SK-N-DZ (cell line): ENCODE results near the gene CST6.
"Not testable (repeated sequence)": the region's sequence is repeated elsewhere in the genome, so short reads cannot be mapped to it uniquely, and the experiment has no call there.

Experiments
- DNase-seq: peaks from one replicate; pipeline ENCODE4 v3.0.0-alpha.2; 2015; ENCODE audit warnings: low spot score

The CST6 gene

DNA sequence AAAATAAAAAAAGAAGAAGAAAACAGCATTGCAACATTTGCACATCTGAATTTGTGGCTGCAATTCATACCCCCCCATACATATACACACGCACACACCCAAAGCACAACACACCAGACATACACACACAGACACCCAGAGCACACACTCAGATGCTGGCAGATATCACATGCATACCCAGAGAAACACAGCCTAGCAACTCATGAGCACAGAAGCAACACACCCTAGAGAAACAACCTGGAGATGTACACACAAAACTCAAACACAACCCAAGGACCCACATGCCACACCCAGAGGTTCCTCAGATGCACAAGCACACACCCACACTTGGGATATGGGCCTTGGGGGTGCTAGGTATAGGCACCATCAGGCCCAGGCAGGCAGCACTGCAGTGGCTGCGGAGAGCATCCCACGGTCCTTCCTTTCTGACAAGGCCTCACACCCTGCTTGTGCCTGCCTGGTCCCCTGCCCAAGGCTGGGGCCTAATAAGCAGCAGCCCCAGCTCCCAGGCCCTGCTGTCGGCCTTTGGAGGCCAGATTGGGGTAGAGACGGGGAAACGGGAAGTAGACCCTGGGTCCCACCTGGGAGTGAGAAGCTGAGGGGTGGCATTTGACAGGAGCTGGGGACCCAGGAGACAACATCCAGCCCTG lies 3.1 kb downstream of the CST6 start:
- no peak for DNase-seq

DNA sequence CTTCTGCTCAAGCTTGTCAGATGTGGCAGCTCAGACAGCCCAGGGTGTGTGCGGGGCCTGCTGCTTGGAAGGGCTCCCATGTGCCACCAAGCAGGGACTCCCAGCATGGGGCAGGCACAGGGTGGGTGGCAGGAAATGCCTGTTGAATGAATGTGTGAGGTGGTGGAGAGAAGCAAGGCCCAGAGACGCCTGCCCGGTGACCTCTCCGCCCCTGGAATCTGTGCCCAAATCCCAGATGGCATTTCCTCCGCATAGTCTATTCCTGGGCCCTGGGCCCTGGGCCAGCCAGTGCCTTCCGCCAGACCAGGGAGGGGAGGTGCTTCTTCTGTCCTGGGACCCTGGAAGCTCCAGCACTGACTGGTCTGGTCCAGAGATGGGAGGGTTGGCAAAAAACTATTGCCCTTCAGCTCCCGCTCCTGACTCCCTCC lies 3.7 kb downstream of the CST6 start:
- DNase-seq: no peak

DNA sequence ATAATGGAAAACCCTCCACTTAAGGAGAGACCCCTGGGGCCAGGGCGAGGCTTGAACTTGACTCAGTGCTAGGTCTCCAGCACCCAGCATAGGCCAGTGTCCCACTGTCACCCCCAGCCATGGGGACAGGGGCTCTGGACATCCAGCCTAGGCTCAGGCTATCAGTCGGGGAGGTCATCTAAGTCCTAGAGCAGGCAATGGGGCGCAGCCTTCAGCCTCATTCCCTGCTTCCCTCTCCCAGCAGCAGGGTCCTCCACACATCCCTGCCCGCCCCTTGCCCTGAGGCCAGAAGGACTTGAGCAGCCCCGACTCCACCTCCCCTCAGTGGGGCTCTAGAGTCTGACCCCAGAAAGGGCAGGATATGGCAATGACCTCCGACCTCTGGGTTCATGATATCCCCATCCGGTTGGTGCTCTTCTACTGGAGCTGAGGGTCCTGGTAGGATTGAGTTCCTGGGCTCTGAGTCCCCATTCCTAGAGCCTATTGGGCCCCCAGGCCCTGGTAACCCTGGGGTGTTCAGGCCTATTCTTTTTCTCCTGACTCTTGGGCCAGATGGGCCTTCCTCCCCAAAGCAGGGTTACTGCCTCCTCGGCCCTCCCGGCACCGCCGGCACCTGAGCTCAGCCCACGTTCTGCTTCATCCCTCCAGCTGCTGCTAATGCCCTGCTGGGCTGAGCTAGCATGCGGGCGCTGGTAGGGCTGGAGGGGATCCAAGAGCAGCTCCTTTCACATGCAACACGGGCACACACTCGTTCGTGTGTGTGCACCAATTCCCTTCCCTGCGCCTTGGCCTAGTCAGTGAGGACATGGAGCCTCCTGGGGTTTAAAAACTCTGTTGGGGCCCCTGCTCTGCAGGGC lies 4.4 kb downstream of the CST6 start:
- no peak for DNase-seq

DNA sequence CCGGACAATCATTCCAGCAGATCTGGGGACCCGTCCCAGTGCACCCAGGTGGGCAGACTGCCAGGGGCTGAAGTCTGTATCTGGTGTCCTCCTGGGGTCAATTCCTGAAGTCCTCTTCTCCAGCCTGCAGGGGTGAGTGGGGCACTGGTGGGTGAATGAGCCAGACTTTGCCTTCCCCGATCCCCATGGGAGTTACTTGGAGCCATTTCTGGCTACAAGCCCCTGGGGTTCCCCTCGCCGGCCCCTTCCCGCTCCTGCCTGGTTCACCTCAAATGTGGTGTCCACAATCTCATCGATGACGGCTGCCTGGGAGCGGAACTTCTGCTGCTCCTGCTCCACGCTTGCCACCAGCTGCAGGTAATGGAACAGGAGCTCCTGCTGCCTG lies 5.0 kb downstream of the CST6 start:
- DNase-seq: no peak

DNA sequence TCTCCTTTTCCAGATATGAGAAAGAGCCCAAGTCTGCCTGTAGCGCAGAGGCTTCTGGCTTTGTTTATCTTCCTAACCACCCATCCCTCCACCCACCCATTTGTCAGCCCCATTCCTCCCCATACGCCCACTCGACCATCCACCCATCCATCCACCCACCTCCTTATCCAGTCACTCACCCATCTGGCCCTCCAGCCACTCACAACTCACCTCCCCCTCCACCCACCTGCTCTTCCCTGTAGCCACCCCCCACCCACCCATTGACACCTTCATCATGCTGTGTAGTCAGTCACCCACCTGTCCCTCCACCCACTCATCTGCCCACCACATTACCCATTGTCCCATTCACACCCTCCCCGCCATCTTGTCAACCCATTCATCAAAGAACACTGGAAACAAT lies 5.5 kb downstream of the CST6 start:
- DNase-seq: no peak

DNA sequence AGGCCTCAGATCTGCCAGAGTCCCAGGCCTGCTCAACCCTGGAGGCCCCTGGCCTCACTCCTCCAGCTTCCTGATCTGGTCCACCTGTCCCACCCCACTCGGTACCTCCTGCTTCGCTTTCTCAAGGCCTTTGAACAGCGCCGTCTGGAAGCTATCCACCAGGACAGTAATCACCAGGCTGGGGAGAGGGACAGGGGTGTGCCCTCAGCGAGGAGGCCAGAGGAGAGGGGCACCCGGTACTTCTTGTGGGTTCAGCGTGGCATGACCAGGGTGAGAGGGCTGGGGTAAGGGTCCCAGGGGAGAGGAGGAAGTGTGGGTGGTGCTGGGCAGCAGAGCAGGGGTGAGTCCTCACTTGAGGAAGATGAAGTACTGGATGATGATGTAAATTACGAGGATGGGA lies 8.4 kb downstream of the CST6 start:
- DNase-seq: no peak

DNA sequence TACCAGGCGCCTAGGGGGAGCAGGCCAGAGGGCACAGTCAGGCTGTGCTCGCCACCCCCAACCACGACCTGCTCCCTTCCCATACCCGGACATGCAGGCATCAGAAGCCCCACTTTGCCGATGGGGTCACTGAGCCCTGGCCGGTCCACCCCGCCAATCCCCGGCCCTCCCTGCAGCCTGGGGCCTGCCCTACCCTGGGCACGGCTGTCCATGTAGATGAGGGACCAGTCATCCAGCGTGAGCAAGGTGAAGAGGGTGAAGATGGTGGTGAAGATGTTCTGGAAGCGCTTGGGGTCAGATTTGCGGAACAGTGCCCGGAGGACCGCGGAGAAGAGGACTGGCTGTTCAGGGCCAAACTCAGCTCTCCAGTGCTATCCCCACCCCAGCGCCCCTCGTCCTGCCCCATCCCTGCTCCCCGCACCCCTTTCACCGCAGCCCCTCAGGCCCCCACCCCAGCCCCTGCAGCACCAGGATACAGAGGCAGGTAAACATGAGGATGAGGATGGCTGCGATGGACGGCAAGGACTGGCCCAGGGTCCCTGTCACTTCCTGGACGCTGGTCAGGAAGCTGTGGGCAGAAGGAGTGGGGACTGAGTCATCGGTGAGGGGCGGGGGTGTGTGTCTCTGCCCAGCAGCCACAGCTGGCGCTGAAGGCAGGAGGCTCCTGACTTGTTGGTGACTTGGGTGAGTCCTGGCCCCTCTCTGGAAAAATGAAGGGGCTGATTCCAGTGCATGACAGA lies 9.0 kb downstream of the CST6 start:
- DNase-seq: no peak

DNA sequence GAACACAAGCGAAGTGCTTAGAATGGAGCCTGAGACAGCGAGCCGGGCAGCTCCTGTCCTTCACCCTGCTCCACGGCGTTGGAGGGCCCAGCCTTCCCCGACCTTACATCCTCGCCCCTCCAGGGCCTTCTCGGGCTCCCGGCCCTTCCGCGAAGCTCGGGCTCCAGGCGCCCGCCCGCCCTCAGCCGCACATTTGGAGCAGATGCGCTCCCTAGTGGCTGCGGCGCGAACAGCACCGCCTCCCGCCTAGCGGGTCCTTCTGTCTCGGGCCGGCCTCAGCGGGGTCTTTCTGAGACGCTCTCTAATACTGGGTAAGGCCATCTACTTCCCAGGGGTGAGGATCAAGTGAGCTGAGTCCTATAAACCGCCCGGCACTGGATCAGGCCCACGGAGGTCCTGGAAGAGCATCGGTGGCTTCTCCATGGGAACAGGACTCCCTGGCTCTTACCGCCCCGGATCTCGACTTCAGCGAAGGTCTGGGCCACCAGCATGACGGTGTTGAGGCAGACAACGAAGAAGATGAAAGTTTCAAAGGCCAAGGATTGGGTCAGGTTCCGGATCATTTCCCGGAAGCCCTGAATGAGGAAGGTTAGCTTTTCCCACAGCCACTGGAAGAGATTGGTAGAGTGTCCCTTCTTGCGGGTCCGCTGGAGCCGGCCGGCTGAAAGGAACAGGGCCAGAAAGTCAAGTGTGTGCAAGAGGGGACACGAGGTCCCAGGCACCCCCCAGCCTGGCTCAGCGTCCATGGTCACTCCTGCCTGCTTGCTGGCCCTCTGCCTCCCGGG lies 10.8 kb downstream of the CST6 start:
- DNase-seq: peak; percentile 76

DNA sequence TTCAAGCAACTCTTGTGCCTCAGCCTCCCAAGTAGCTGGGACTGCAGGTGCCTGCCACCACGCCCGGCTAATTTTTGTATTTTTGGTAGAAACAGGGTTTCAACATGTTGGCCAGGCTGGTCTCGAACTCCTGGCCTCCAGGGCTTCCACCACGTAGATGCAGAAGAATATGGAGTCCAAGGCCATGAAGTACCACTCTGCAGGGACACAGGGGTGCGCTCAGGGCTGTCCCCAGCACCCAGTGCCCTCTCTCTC lies 11.3 kb downstream of the CST6 start:
- not testable (repeated sequence) for DNase-seq

DNA sequence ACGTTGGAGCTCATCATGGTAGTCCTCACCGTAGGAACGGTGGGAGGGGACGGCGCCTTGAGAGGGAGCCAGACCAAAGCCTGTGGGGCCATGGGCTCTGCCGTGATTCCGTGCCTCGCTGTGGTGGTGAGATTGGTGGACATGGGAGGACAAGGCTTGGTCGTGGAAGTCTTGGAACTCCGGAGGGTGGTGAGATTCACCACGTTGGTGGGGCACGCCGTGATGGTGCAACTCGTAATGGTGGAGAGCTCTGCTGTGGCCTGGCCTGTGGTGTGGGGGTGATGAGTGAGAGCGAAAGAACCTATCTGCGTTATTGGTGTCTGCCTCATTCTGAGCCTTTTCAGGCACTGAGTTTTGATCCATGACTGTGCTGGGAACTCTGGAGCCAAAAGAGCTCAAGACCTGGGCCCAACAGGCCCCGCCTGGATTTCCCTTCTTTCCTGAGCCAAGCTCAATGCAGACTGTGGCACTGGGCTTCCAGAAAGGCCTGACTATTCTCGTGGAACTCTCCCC lies 14.3 kb downstream of the CST6 start, which contains the start of gene CATSPER1:
TSS of gene CATSPER1 (minus strand) at position 463 of the 513 bp plus-strand sequence. CDS start at position 363, 100 bp downstream.
- DNase-seq: no peak

DNA sequence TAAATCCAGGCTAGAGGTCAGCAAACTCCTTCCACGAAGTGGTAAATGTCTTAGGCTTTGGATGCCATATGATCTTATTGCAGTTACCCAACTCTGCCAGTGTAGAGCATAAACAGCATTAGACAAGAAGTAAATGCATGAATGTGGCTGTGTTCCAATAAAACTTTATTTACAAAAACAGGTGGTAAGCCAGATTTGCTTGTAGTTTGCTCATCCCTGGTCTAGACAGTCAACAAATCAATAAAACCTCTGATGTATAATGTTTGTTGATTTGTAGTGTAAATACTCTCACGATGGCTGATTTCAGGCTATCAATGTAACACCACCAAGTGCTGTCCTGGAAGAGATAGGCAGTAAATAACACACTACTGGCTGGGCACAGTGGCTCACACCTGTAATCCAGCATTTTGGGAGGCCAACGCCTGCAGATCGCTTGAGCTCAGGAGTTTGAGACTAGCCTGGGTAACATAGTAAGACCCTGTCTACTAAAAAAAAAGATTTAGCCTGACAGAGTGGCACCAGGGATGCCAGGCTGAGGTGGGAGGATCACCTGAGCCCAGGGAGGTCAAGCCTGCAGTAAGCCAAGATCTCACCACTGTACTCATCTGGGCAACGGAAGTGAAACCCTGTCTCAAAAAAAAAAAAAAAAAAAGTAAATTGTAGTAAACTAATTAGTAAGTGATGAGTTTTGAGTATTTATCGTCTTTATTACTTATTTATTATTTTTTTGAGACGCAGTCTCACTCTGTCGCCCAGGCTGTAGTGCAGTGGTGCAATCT lies 21.3 kb downstream of the CST6 start:
- DNase-seq: no peak

DNA sequence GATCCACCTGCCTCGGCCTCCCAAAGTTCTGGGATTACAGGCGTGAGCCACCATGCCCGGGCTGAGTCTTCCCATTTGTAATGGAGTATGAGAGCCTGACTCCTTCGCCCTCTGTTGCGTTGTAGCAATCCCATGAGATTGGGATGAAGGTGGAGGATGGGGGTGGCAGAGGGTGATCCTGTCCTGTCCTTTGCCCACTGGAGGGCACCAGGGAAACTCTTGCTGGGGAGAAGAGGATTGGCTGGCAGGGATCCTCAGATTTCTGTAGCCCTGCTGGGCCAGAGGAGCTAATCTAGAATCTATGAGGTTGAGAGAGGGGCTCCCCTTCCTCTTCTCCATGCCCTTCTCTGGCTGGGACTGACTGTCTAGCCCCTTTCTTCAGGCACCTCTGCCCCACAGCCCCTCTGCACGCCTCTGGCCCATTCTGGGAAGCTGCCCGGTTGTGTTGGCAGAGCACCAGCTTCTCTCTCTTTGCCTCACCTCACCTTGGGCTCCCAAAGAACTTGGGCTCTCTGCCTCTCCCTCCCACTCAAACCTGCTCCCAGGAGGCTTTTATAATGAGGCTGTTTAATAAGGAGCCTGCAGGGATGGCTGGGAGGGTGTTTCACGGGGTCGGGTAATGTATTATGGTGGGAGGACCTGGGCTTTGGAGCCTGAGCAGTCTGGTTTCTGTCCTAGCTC lies 24.0 kb downstream of the CST6 start:
- no peak for DNase-seq

DNA sequence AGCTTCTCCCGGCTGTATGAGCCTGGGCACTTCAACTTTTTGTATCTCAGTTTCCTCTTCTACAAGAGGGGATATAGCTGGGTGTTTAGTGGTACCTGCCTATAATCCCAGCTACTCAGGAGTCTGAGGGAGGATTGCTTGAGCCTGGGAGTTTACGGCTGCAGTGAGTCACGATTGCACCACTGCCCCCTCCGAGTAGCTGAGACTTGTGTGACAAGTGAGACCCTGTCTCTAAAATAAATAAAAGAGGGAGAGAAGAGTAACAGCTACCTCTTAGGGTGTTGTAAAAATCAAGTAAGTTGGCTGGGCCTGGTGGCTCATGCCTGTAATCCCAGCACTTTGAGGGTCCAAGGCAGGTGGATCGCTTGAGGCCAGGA lies 24.5 kb downstream of the CST6 start:
- no peak for DNase-seq

DNA sequence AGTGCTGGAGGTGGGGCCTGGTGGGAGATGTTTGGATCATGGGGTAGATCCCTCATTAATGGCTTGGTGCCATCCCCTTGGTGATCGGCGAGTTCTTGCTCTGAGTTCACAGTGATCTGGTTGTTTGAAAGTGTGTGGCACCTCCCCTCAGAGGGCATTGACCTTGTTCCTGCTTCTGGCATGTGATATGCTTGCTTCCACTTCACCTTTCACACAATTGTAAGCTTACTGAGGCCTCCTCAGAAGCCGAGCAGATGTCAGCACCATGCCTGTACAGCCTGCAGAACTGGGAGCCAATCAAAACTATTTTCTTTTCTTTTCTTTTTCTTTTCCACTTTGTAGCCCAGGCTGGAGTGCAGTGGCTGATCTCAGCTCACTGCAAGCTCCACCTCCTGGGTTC lies 25.5 kb downstream of the CST6 start:
- DNase-seq: no peak

DNA sequence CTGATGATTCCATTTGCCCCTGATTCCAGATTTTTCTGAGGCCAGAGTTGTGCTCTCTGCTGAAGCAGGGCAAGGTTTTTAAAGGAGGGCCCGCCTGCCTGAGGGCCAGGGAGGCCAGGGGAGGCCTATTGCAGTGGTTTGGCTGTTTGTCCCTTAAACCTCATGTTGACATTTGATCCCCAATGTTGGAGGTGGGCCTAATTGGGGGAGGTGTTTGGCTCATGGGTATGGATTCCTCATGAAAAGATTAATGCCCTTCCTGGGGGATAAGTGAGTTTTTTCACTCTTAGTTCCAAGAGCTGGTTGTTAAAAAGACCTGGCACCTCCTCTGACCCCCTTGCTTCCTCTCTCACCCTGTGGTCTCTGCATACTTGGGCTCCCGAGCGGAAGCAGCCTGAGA lies 28.0 kb downstream of the CST6 start:
- no peak for DNase-seq

DNA sequence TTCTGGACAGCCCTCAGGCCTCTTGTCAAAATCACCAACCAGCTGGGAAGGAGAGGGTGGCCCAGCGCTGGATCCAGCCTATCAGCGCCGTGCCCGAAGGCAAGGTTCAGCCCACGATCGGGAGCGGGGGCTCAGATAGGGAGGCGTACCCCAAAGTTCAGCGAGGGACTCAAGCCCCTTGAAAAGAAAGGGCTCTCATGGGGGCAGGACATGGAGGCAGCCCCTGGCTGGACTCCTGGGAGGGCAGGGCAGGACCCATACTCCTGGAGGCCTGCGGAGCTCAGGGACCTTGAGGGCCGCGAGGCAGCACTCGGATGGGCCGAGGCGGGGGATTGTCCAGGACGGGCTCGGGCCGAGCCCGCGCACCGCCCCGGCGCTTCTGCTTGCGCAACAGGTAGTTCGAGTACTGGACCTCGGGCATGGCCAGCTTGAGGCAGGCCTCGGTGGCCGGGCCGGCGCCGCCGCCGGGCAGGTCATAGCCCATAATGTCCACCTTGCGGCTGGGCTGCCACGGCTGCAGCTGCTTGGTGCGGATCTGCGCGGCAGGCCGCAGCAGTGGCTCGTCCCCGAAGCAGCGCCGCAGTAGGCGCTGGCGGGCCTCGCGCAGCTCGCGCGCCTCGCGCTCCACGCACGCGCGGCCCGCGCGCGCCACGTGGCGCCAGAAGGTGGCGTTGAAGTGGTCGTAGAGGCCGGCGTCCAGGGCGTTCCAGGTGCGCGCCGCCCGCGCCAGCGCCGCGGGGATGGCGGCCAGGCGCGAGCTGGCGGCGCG lies 30.6 kb downstream of the CST6 start:
- DNase-seq: no peak

DNA sequence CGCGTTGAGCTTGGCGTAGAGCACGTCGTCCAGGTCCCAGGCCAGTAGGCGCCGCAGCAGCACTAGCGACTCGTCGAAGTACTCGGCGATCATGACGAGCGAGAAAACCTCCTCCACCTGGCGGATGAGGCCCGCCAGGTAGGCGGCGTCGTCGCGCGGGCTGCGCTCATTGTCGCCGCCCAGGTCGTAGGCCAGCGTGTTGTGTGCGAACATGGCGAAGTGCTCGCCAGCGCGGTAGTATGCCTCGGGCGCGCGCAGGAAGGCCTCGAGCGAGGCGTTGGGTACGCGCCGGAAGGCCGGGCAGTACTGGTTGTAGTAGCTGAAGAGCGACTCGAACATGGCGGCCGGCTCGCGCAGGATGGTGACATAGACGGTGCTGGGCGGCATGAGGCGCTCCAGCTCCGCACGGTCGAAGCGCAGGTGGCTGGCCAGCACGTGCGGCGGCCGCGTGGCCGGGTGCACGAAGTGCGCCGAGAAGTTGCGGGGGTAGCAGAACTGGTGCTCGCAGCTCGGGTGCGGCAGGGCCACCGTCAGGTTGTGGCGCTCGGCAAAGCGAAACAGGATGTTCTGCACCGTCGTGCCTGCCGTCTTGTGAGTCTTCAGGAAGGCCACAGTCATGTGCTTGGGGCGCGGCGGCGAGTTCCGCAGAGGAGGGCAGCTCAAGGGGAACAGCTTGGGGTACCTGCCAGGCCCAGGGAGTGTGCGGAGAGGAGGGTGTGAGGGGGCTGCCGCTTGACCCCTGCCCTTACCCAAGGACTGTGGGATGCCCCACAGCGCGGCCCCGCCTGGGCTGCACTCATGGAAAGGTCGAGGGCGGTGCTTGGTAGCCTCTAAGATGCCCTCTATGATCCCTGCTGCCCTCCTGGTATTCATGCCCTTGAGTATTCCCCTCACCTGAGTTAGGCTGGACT lies 31.4 kb downstream of the CST6 start:
- no peak for DNase-seq

DNA sequence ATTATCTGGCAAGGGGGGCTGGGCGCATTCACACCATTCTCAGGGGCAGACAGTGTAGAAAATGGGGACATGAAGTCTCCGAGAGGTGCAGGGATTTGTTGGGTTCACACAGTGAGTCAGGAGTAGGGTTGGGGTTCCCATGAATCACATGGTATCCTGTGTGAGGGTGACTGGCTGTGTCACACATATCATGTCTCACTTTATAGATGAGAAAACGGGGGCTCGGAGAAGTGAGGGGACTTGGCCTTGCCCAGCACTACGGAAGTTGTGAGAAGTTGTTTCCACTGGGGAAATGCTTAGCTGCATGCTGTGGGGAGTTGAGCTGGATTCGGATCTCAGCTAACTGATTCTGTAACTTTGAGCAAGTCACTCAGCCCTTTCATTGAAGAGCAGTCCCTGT lies 32.9 kb downstream of the CST6 start:
- DNase-seq: no peak
